Measurements from ENCODE around the gene TMEM140. TPM values are rescaled to one million over a fixed set of nuclear protein-coding genes. Genes with fewer than 3 reads are reported as not detected.
"Not testable (repeated sequence)": the region's sequence is repeated elsewhere in the genome, so short reads cannot be mapped to it uniquely, and the experiment has no call there.

TMEM140 gene
- total and polyA plus RNA-seq, 2 of the 13 experiments (the other 11 are each of a cell fraction or from before 2014, with no cell fraction given) = 9.2 to 21.7 TPM

- POLR2A ChIA-PET = interaction anchor here (0.7 to 4.4 kb wide), 16 partner anchors 8 to 526 kb away, joined by 3 to 30 read pairs (median 5); partner anchors contain the start of genes AGBL3, BPGM, TMEM140 and WDR91
- intact Hi-C loops (cut with micrococcal nuclease; ENCODE audit: unreplicated experiment) = loop anchor here (2.0 to 5.0 kb wide), 4 partner anchors 17 to 279 kb away; partner anchors contain the start of genes AGBL3 and WDR91
- Histone ChIP-seq H3K79me2 (ENCODE audit: insufficient read depth, low read length) (peaks cover 69% of the 10 kb centered on the region), H3K27ac (ENCODE audit: extremely low read length, insufficient read depth, low read length) (peak overlapping the region; percentile 87), H3K9ac (ENCODE audit: insufficient read depth, low read depth, low read length) (peak overlapping the region; percentile 92), H3K4me3 (replicated peaks in 1 of 3; ENCODE audit: insufficient read depth in 1 of 3, low read depth in 2 of 3, low read length in 3 of 3) (peak overlapping the region; percentile 70 to 95 (median 84); a peak in 5 of 6 replicates), H3K4me2 (ENCODE audit: low read depth, low read length) (peak overlapping the region; percentile 74), H3K4me1 (ENCODE audit: insufficient read depth, low read length) (peaks cover 60% of the 10 kb centered on the region), H3K36me3 (replicated peaks in 1 of 2; ENCODE audit: control insufficient read depth in 1 of 2, insufficient read depth in 2 of 2, low read length in 2 of 2) (peaks cover 6 to 35% of the 10 kb centered on the region in 2 experiments; a peak in 4 of 5 replicates)
- H2AFZ ChIP-seq (ENCODE audit: low read length); H3K27me3 ChIP-seq (ENCODE audit: control insufficient read depth in 1 of 2, insufficient read depth in 2 of 2, low read length in 2 of 2); H3K9me3 ChIP-seq (ENCODE audit: low read length); H4K20me1 ChIP-seq (ENCODE audit: insufficient read depth, low read length); in situ Hi-C loops (cut with HindIII; ENCODE audit: extremely low pct_ligation_motif_present, low pct_unique_long_range_greater_than_20kb); FAIRE-seq; TF ChIP-seq GABPA (CRISPR knock-in tag; IDR thresholded peaks at IDR 0.05; ENCODE audit: low read depth): not testable (repeated sequence)
- 0% methylated on average over 10 of the region's 19 CpGs for WGBS (ENCODE audit: low lambda C conversion rate)
- ATAC-seq = peak; percentile 65
- BruUV-seq (replicated peaks) = TSS peak; percentile 60
- DNase-seq (ENCODE audit: low spot score) = peak; percentile 83
- CTCF ChIA-PET (ENCODE audit: low intra/inter-chr PET ratio, low total read pairs) = interaction anchor here (1.3 to 2.4 kb wide), 2 partner anchors 185 to 538 kb away, joined by 3 to 11 read pairs; partner anchors contain the start of gene AGBL3
- 0 out of 2 replicates have a peak, but pooled peaks have one; percentile 42 for TF ChIP-seq ZNF878 (CRISPR knock-in tag; IDR thresholded peaks at IDR 0.05)
- peak; percentile 90 for TF ChIP-seq CEBPG (CRISPR knock-in tag; IDR thresholded peaks at IDR 0.05)
- peak; percentile 30; the same call in 1 of the 2 replicates for TF ChIP-seq GABPA (IDR thresholded peaks at IDR 0.05; ENCODE audit: low read depth, low read length)
- TF ChIP-seq NAIF1 (CRISPR knock-in tag; IDR thresholded peaks at IDR 0.05; ENCODE audit: borderline replicate concordance) = 0 out of 2 replicates have a peak, but pooled peaks have one; percentile 23
- TF ChIP-seq MLX (CRISPR knock-in tag; IDR thresholded peaks at IDR 0.05) = peak; percentile 31; the same call in 1 of the 2 replicates
- peak; percentile 47 for TF ChIP-seq PHF21A (CRISPR knock-in tag; IDR thresholded peaks at IDR 0.05)
- TF ChIP-seq ELF3 (CRISPR knock-in tag; IDR thresholded peaks at IDR 0.05) = peak; percentile 73
- TF ChIP-seq SP4 (CRISPR knock-in tag; IDR thresholded peaks at IDR 0.05) = 0 out of 2 replicates have a peak, but pooled peaks have one; percentile 55
- TF ChIP-seq CEBPB (IDR thresholded peaks at IDR 0.05; ENCODE audit: borderline replicate concordance, low read depth, low read length) = peak; percentile 98
- 0 out of 2 replicates have a peak, but pooled peaks have one; percentile 22 for TF ChIP-seq HES4 (CRISPR knock-in tag; IDR thresholded peaks at IDR 0.05; ENCODE audit: borderline replicate concordance)
- TF ChIP-seq, protein P1, sequence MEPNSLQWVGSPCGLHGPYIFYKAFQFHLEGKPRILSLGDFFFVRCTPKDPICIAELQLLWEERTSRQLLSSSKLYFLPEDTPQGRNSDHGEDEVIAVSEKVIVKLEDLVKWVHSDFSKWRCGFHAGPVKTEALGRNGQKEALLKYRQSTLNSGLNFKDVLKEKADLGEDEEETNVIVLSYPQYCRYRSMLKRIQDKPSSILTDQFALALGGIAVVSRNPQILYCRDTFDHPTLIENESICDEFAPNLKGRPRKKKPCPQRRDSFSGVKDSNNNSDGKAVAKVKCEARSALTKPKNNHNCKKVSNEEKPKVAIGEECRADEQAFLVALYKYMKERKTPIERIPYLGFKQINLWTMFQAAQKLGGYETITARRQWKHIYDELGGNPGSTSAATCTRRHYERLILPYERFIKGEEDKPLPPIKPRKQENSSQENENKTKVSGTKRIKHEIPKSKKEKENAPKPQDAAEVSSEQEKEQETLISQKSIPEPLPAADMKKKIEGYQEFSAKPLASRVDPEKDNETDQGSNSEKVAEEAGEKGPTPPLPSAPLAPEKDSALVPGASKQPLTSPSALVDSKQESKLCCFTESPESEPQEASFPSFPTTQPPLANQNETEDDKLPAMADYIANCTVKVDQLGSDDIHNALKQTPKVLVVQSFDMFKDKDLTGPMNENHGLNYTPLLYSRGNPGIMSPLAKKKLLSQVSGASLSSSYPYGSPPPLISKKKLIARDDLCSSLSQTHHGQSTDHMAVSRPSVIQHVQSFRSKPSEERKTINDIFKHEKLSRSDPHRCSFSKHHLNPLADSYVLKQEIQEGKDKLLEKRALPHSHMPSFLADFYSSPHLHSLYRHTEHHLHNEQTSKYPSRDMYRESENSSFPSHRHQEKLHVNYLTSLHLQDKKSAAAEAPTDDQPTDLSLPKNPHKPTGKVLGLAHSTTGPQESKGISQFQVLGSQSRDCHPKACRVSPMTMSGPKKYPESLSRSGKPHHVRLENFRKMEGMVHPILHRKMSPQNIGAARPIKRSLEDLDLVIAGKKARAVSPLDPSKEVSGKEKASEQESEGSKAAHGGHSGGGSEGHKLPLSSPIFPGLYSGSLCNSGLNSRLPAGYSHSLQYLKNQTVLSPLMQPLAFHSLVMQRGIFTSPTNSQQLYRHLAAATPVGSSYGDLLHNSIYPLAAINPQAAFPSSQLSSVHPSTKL (CRISPR knock-in tag; IDR thresholded peaks at IDR 0.05) = peak; percentile 60
- peak; percentile 21; the same call in 1 of the 2 replicates for TF ChIP-seq ZNF788 (CRISPR knock-in tag; IDR thresholded peaks at IDR 0.05; ENCODE audit: borderline replicate concordance)
- TF ChIP-seq, protein P2, sequence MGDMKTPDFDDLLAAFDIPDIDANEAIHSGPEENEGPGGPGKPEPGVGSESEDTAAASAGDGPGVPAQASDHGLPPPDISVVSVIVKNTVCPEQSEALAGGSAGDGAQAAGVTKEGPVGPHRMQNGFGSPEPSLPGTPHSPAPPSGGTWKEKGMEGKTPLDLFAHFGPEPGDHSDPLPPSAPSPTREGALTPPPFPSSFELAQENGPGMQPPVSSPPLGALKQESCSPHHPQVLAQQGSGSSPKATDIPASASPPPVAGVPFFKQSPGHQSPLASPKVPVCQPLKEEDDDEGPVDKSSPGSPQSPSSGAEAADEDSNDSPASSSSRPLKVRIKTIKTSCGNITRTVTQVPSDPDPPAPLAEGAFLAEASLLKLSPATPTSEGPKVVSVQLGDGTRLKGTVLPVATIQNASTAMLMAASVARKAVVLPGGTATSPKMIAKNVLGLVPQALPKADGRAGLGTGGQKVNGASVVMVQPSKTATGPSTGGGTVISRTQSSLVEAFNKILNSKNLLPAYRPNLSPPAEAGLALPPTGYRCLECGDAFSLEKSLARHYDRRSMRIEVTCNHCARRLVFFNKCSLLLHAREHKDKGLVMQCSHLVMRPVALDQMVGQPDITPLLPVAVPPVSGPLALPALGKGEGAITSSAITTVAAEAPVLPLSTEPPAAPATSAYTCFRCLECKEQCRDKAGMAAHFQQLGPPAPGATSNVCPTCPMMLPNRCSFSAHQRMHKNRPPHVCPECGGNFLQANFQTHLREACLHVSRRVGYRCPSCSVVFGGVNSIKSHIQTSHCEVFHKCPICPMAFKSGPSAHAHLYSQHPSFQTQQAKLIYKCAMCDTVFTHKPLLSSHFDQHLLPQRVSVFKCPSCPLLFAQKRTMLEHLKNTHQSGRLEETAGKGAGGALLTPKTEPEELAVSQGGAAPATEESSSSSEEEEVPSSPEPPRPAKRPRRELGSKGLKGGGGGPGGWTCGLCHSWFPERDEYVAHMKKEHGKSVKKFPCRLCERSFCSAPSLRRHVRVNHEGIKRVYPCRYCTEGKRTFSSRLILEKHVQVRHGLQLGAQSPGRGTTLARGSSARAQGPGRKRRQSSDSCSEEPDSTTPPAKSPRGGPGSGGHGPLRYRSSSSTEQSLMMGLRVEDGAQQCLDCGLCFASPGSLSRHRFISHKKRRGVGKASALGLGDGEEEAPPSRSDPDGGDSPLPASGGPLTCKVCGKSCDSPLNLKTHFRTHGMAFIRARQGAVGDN (CRISPR knock-in tag; IDR thresholded peaks at IDR 0.05) = peak; percentile 71
- TF ChIP-seq ASH2L (IDR thresholded peaks at IDR 0.05; ENCODE audit: insufficient read length, low read depth, low read length) = peak; percentile 11
Measured at GRCh38 chr7:135171581-135172291, 23.9 kb downstream of the TMEM140 start.
